Measurements from ENCODE around the gene TMCC1. TPM values are rescaled to one million over a fixed set of nuclear protein-coding genes. Genes with fewer than 3 reads are reported as not detected.

Gene TMCC1
- total and polyA plus RNA-seq, 10 of the 15 experiments (the other 5 are each of a cell fraction or from before 2014, with no cell fraction given) = 2.3 to 21.1 (median 8.4) TPM

- TF ChIP-seq EZH2 (IDR thresholded peaks at IDR 0.05; ENCODE audit: borderline replicate concordance, control insufficient read depth, low read depth, low read length) (no peak), IKZF2 (IDR thresholded peaks at IDR 0.05) (peak in 1 of 2 experiments; percentile 53; a peak in 3 of 4 replicates), KAT2A (conservative IDR thresholded peaks at IDR 0.05; ENCODE audit: control insufficient read depth, low read depth, low read length) (no peak), EGR1 (IDR thresholded peaks at IDR 0.05; ENCODE audit: borderline replicate concordance in 1 of 2, low read depth in 2 of 2, low read length in 2 of 2) (peak in 1 of 2 experiments; percentile 62; a peak in 2 of 3 replicates), TCF3 (IDR thresholded peaks at IDR 0.05; ENCODE audit: borderline replicate concordance, insufficient read depth, low read depth, low read length) (0 out of 2 replicates have a peak, but pooled peaks have one; percentile 23), POLR2AphosphoS5 (IDR thresholded peaks at IDR 0.05; ENCODE audit: low read length) (peak; percentile 49; the same call in 1 of the 2 replicates), YY1 (IDR thresholded peaks at IDR 0.05; ENCODE audit: low read depth, low read length) (peak; percentile 62; the same call in 1 of the 2 replicates), ZNF207 (IDR thresholded peaks at IDR 0.05; ENCODE audit: borderline replicate concordance) (0 out of 2 replicates have a peak, but pooled peaks have one; percentile 55), NFXL1 (IDR thresholded peaks at IDR 0.05; ENCODE audit: borderline replicate concordance) (0 out of 2 replicates have a peak, but pooled peaks have one; percentile 36), RB1 (IDR thresholded peaks at IDR 0.05; ENCODE audit: borderline replicate concordance) (peak; percentile 44; the same call in 1 of the 2 replicates), HSF1 (IDR thresholded peaks at IDR 0.05; ENCODE audit: low read depth, low read length) (no peak), CHD1 (IDR thresholded peaks at IDR 0.05; ENCODE audit: low read depth, low read length) (no peak), ELK1 (IDR thresholded peaks at IDR 0.05; ENCODE audit: low read depth, low read length) (no peak), TARDBP (IDR thresholded peaks at IDR 0.05; ENCODE audit: borderline replicate concordance) (no peak), NFYA (IDR thresholded peaks at IDR 0.05; ENCODE audit: borderline replicate concordance, low read depth, low read length) (no peak), PKNOX1 (IDR thresholded peaks at IDR 0.05) (no peak), SMAD1 (IDR thresholded peaks at IDR 0.05; ENCODE audit: low read depth, partially characterized antibody) (no peak), RBBP5 (conservative IDR thresholded peaks at IDR 0.05) (no peak), KLF5 (IDR thresholded peaks at IDR 0.05; ENCODE audit: partially characterized antibody) (peak; percentile 26), IKZF1 (conservative IDR thresholded peaks at IDR 0.05) (peak; percentile 74), PAX8 (IDR thresholded peaks at IDR 0.05) (no peak), STAT1 (conservative IDR thresholded peaks at IDR 0.05) (peak; percentile 63; the same call in 1 of the 2 replicates), REST (IDR thresholded peaks at IDR 0.05; ENCODE audit: low read depth, low read length) (no peak)
Measured at GRCh38 chr3:129892857-129893580, 492 bp downstream of the TMCC1 start (continued).

Measured in GM12878 (cell line).